ENCODE data around the gene SFT2D3. TPM values are rescaled to one million over a fixed set of nuclear protein-coding genes. Genes with fewer than 3 reads are reported as not detected.

Gene SFT2D3
- total and polyA plus RNA-seq, 2 of the 13 experiments (the other 11 are each of a cell fraction or from before 2014, with no cell fraction given), result 8.3 to 9.4 TPM

DNA sequence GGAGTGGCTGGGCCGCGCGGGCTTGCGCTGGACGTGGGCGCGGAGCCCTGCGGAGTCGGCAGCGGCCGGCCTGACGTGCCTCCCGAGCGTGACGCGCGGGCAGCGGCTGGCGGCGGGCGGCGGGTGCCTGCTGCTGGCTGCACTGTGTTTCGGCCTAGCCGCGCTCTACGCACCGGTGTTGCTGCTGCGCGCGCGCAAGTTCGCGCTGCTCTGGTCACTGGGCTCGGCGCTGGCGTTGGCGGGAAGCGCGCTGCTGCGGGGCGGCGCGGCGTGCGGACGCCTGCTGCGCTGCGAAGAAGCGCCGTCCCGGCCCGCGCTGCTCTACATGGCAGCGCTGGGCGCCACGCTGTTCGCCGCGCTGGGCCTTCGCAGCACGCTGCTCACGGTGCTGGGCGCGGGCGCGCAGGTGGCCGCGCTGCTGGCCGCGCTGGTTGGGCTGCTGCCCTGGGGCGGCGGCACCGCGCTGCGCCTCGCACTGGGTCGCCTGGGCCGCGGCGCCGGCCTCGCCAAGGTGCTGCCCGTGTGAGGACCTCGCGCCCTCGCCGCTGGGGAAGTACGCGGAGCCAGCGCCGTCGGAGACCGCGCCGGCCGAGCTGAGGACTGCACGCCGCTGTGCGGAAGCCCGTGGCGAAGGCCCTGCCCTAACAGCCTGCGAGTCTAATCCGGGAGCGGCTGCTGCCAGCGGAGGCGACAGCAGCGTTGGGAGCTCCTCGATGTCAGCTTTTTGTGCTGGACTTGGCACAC lies 526 bp downstream of the SFT2D3 start (continued):
- TF ChIP-seq, protein P1, sequence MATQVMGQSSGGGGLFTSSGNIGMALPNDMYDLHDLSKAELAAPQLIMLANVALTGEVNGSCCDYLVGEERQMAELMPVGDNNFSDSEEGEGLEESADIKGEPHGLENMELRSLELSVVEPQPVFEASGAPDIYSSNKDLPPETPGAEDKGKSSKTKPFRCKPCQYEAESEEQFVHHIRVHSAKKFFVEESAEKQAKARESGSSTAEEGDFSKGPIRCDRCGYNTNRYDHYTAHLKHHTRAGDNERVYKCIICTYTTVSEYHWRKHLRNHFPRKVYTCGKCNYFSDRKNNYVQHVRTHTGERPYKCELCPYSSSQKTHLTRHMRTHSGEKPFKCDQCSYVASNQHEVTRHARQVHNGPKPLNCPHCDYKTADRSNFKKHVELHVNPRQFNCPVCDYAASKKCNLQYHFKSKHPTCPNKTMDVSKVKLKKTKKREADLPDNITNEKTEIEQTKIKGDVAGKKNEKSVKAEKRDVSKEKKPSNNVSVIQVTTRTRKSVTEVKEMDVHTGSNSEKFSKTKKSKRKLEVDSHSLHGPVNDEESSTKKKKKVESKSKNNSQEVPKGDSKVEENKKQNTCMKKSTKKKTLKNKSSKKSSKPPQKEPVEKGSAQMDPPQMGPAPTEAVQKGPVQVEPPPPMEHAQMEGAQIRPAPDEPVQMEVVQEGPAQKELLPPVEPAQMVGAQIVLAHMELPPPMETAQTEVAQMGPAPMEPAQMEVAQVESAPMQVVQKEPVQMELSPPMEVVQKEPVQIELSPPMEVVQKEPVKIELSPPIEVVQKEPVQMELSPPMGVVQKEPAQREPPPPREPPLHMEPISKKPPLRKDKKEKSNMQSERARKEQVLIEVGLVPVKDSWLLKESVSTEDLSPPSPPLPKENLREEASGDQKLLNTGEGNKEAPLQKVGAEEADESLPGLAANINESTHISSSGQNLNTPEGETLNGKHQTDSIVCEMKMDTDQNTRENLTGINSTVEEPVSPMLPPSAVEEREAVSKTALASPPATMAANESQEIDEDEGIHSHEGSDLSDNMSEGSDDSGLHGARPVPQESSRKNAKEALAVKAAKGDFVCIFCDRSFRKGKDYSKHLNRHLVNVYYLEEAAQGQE (IDR thresholded peaks at IDR 0.05; ENCODE audit: borderline replicate concordance in 1 of 2, low read depth in 1 of 2, low read length in 2 of 2), result 0 out of 4 replicates have a peak, but pooled peaks of 1 of the 2 experiments have one; percentile 27
- no peak for TF ChIP-seq SETDB1 (CRISPR knock-in tag; IDR thresholded peaks at IDR 0.05; ENCODE audit: borderline replicate concordance)
- TF ChIP-seq POLR2AphosphoS5 (IDR thresholded peaks at IDR 0.05; ENCODE audit: low read depth, low read length), result 0 out of 2 replicates have a peak, but pooled peaks have one; percentile 21
- TF ChIP-seq ZSCAN20 (CRISPR knock-in tag; IDR thresholded peaks at IDR 0.05; ENCODE audit: borderline replicate concordance), result peak; percentile 71; the same call in 1 of the 2 replicates
- TF ChIP-seq, protein P2, sequence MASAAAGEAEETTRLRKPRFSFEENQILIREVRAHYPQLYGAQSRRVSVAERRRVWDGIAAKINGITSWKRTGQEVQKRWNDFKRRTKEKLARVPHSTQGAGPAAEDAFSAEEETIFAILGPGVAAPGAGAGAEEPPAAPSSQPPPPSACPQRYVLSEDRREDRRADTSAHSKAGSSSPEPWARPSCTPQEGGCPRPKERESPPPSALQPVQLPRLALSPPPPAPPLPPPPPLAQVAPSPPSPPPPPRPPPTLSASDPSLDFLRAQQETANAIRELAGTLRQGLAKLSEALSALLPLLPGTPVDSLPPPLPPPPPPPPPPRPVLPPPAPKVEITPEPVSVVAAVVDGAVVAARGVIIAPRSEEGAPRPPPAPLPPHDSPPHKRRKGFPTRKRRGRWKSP (CRISPR knock-in tag; IDR thresholded peaks at IDR 0.05), result peak; percentile 94; the same call in 1 of the 2 replicates
- no peak for TF ChIP-seq ZNF75D (CRISPR knock-in tag; IDR thresholded peaks at IDR 0.05; ENCODE audit: borderline replicate concordance)
- TF ChIP-seq, protein P3, sequence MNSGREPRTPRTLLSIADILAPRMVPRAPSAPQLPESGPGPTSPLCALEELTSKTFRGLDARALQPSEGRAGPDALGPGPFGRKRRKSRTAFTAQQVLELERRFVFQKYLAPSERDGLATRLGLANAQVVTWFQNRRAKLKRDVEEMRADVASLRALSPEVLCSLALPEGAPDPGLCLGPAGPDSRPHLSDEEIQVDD (CRISPR knock-in tag; IDR thresholded peaks at IDR 0.05; ENCODE audit: borderline replicate concordance), result peak; percentile 74; the same call in 1 of the 2 replicates
- TF ChIP-seq, protein P4, sequence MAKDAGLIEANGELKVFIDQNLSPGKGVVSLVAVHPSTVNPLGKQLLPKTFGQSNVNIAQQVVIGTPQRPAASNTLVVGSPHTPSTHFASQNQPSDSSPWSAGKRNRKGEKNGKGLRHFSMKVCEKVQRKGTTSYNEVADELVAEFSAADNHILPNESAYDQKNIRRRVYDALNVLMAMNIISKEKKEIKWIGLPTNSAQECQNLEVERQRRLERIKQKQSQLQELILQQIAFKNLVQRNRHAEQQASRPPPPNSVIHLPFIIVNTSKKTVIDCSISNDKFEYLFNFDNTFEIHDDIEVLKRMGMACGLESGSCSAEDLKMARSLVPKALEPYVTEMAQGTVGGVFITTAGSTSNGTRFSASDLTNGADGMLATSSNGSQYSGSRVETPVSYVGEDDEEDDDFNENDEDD (CRISPR knock-in tag; IDR thresholded peaks at IDR 0.05; ENCODE audit: borderline replicate concordance), result peak; percentile 73
- TF ChIP-seq, protein P5, sequence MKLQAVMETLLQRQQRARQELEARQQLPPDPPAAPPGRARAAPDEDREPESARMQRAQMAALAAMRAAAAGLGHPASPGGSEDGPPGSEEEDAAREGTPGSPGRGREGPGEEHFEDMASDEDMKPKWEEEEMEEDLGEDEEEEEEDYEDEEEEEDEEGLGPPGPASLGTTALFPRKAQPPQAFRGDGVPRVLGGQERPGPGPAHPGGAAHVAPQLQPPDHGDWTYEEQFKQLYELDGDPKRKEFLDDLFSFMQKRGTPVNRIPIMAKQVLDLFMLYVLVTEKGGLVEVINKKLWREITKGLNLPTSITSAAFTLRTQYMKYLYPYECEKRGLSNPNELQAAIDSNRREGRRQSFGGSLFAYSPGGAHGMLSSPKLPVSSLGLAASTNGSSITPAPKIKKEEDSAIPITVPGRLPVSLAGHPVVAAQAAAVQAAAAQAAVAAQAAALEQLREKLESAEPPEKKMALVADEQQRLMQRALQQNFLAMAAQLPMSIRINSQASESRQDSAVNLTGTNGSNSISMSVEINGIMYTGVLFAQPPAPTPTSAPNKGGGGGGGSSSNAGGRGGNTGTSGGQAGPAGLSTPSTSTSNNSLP (IDR thresholded peaks at IDR 0.05; ENCODE audit: low read depth, low read length), result no peak
- TF ChIP-seq, protein P6, sequence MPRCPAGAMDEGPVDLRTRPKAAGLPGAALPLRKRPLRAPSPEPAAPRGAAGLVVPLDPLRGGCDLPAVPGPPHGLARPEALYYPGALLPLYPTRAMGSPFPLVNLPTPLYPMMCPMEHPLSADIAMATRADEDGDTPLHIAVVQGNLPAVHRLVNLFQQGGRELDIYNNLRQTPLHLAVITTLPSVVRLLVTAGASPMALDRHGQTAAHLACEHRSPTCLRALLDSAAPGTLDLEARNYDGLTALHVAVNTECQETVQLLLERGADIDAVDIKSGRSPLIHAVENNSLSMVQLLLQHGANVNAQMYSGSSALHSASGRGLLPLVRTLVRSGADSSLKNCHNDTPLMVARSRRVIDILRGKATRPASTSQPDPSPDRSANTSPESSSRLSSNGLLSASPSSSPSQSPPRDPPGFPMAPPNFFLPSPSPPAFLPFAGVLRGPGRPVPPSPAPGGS (CRISPR knock-in tag; IDR thresholded peaks at IDR 0.05), result peak; percentile 86
- peak; percentile 69; the same call in 1 of the 2 replicates for TF ChIP-seq ZNF264 (CRISPR knock-in tag; IDR thresholded peaks at IDR 0.05)
- TF ChIP-seq ZNF605 (CRISPR knock-in tag; IDR thresholded peaks at IDR 0.05), result peak; percentile 72

Measured in HepG2 (cell line).